K562 (cell line): ENCODE measurements around the gene MTNR1B. TPM values are rescaled to one million over a fixed set of nuclear protein-coding genes. Genes with fewer than 3 reads are reported as not detected.
A peak's percentile ranks its signal among the peaks of the same experiment; 100 is the strongest.

Source experiments
- ATAC-seq: fragments of 200-7000 bp; cut with Tn5 transposase; 3 replicates; pipeline ENCODE4 v1.9.1; 2020; ENCODE audit warnings: moderate library complexity
- BruUV-seq: library from RNA; stranded (reverse); fragments of 400-500 nt; replicated peaks from 2 replicates; lab custom pipeline; 2021; lab: Mats Ljungman, UMichigan
- CTCF ChIA-PET: fragments of 300-600 bp; formaldehyde crosslinking; extraction: SDS; loops from one replicate; lab custom pipeline; 2021; ENCODE audit warnings: low intra/inter-chr PET ratio; lab: Yijun Ruan, JAX
- POLR2A ChIA-PET: fragments of 300-600, 350-650 bp; sonication (Branson Sonifier 250); formaldehyde crosslinking; extraction: SDS; loops from one replicate; lab custom pipeline; 2021; ENCODE audit warnings: antibody characterized with exemption, inconsistent platforms; lab: Yijun Ruan, JAX
- DNase-seq, 4 experiments: peaks; one replicate each; pipeline versions ENCODE4 v3.0.0 to v3.0.0-alpha.2; 2011 to 2018; ENCODE audit warnings: low spot score in 3 of 4, mixed read lengths in 3 of 4; ENCODE audit errors: extremely low read depth in 1 of 4
- FAIRE-seq: peaks from 2 replicates; lab custom pipeline; 2011; peaks lifted over from hg19 to GRCh38; lab: Jason Lieb, UNC
- H2AFZ ChIP-seq: 2 replicates; pipeline ENCODE4 v1.6.0; 2011; ENCODE audit warnings: low read depth, low read length, control low read depth, inconsistent platforms
- H3K27ac ChIP-seq: fragments of 200-600 bp; 3 replicates; pipeline ENCODE4 v1.8.0; 2011; ENCODE audit warnings: low read depth, mild to moderate bottlenecking, control low read depth, inconsistent platforms, low read length, moderate library complexity, mixed read lengths; ENCODE audit errors: extremely low read depth
- H3K27me3 ChIP-seq, 2 experiments: fragments of 300-600 bp in 1 of 2; 2 replicates in 1 of 2; 3 replicates in 1 of 2; pipeline versions ENCODE4 v1.6.0 to v1.8.0; 2011; ENCODE audit warnings: inconsistent platforms in 2 of 2, low read length in 2 of 2, mild to moderate bottlenecking in 1 of 2, mixed read lengths in 1 of 2, moderate library complexity in 1 of 2; ENCODE audit not compliant: control insufficient read depth in 2 of 2, insufficient read depth in 2 of 2
- H3K36me3 ChIP-seq: fragments of 300-600 bp; 3 replicates; pipeline ENCODE4 v1.8.0; 2011; ENCODE audit warnings: mild to moderate bottlenecking, low read length, inconsistent platforms; ENCODE audit not compliant: control insufficient read depth, insufficient read depth
- H3K4me1 ChIP-seq, 2 experiments: fragments of 200-600 bp in 1 of 2; replicated peaks in 1 of 2; 2 replicates in 1 of 2; 3 replicates in 1 of 2; pipeline versions ENCODE4 v1.5.1 to v1.8.0; 2011; ENCODE audit warnings: inconsistent platforms in 2 of 2, low read length in 2 of 2, mild to moderate bottlenecking in 1 of 2, mixed read lengths in 1 of 2, moderate library complexity in 1 of 2; ENCODE audit not compliant: control insufficient read depth in 2 of 2, insufficient read depth in 2 of 2
- H3K4me2 ChIP-seq: 2 replicates; pipeline ENCODE4 v1.6.1; 2011; ENCODE audit warnings: low read length, control low read depth, inconsistent platforms, mixed read lengths; ENCODE audit not compliant: insufficient read depth
- H3K4me3 ChIP-seq: fragments of 200-600 bp; sonication (generic), shearing (Covaris generic); 2 replicates; pipeline ENCODE4 v1.5.1; 2016; ENCODE audit warnings: control low read depth, inconsistent platforms
- H3K79me2 ChIP-seq: fragments of 200-600 bp; 3 replicates; pipeline ENCODE4 v1.8.0; 2011; ENCODE audit warnings: low read length, inconsistent platforms; ENCODE audit not compliant: control insufficient read depth, insufficient read depth
- H3K9ac ChIP-seq, 2 experiments: 2 replicates each; pipeline versions ENCODE4 v1.6.0 to v1.6.1; 2011; ENCODE audit warnings: low read depth in 2 of 2, low read length in 2 of 2, control low read depth in 1 of 2, inconsistent platforms in 1 of 2, mild to moderate bottlenecking in 1 of 2, mixed read lengths in 1 of 2; ENCODE audit not compliant: insufficient read depth in 1 of 2
- H3K9me1 ChIP-seq: one replicate; pipeline ENCODE4 v1.6.0; 2011; ENCODE audit warnings: inconsistent platforms, mild to moderate bottlenecking, low read length, moderate library complexity; ENCODE audit not compliant: control insufficient read depth, insufficient read depth
- H3K9me3 ChIP-seq: replicated peaks from 2 replicates; pipeline ENCODE4 v1.5.1; 2011; ENCODE audit warnings: low read depth, low read length, inconsistent platforms; ENCODE audit not compliant: control insufficient read depth, insufficient read depth
- H4K20me1 ChIP-seq: replicated peaks from 2 replicates; pipeline ENCODE4 v1.6.1; 2011; ENCODE audit warnings: low read length, inconsistent platforms, mixed read lengths; ENCODE audit not compliant: control insufficient read depth, insufficient read depth
- CEBPZ ChIP-seq: fragments of 150-350 bp; IDR thresholded peaks from 2 replicates; pipeline ENCODE4 v1.6.1; 2014; ENCODE audit warnings: low read depth, mild to moderate bottlenecking, low read length, borderline replicate concordance
- FOSL1 ChIP-seq: fragments of 200-800 bp; sonication (Bioruptor generic); conservative IDR thresholded peaks from 2 replicates; pipeline ENCODE4 v1.6.1; 2016; ENCODE audit warnings: missing genetic modification characterization, missing compliant biosample characterization
- WGBS: fragments of 100-300 bp; shearing (Covaris generic); methylation state at CpG from one replicate; pipeline ENCODE4 v1.1.6; 2016; ENCODE audit warnings: low coverage, mixed read lengths; ENCODE audit not compliant: insufficient coverage; ENCODE audit errors: missing lambda C conversion rate; 5-methylcytosine and 5-hydroxymethylcytosine counted together
- in situ Hi-C: fragments of 300-500 bp; cut with MboI; formaldehyde crosslinking; loops from 4 replicates; pipeline ENCODE4 v1.15.0; 2018; ENCODE audit warnings: inconsistent platforms, mixed read lengths
- intact Hi-C: fragments of 100-400 bp; cut with micrococcal nuclease; formaldehyde crosslinking; loops from 2 replicates; pipeline ENCODE4 v1.14.2; 2022
- polyA plus RNA-seq, 8 experiments: library from polyadenylated mRNA; depleted of rRNA in 4 of 8; stranded (reverse) in 5 of 8; unstranded in 3 of 8; fragments of >200 nt; fragmentation: Nextera tagmentation in 2 of 8; fragmentation: Illumina TruSeq in 1 of 8; extraction: Ambion mirVana in 2 of 8; extraction: Trizol in 1 of 8; gene quantifications; 2 replicates each; pipeline versions ENCODE4 v1.2.1 to v1.2.3, GENCODE V29; 2011 to 2014; ENCODE audit warnings: inconsistent platforms in 1 of 8, missing spikeins in 1 of 8
- total RNA-seq, 7 experiments: library from RNA; depleted of rRNA in 6 of 7; stranded (reverse); fragments of >200 nt in 6 of 7; fragmentation: Illumina TruSeq in 2 of 7; extraction: Trizol in 2 of 7; gene quantifications; 2 replicates each; pipeline versions ENCODE4 v1.2.1 to v1.2.3, GENCODE V29; 2011 to 2021; ENCODE audit warnings: low replicate concordance in 1 of 7

Gene MTNR1B
- total and polyA plus RNA-seq, 9 of the 15 experiments (the other 6 are each of a cell fraction or from before 2014, with no cell fraction given) = not detected

- Histone ChIP-seq H3K9me3 (no peaks in the 10 kb centered on the region), H3K36me3 (no peaks in the 10 kb centered on the region), H4K20me1 (no peaks in the 10 kb centered on the region), H3K9me1 (no peaks in the 10 kb centered on the region), H3K9ac (no peak overlapping the region), H3K4me1 (no peaks in the 10 kb centered on the region), H3K79me2 (no peaks in the 10 kb centered on the region), H3K4me2 (no peak overlapping the region), H3K4me3 (no peak overlapping the region), H3K27ac (no peak overlapping the region), H3K27me3 (no peaks in the 10 kb centered on the region), H2AFZ (no peak overlapping the region)
- in situ Hi-C loops = no loop called here
- DNase-seq (no peak), FAIRE-seq (no peak), ATAC-seq (no peak)
- ChIA-PET CTCF (no interaction called here), POLR2A (no interaction called here)
- TF ChIP-seq FOSL1 (tag) (peak; percentile 26; the same call in 1 of the 2 replicates), CEBPZ (no peak)
- no TSS peak for BruUV-seq
- 6% methylated on average over 3 of the region's 3 CpGs for WGBS
- intact Hi-C loops = no loop called here
These were observed 56.3 kb downstream of the MTNR1B start for GRCh38 chr11:93025558-93026255.
